Heart left ventricle (tissue), 16 donors: ENCODE data around the gene TMC7. TPM values are rescaled to one million over a fixed set of nuclear protein-coding genes. Genes with fewer than 3 reads are reported as not detected.

ENCODE experiments used
- ATAC-seq, 4 donors: fragments of 200-7000 bp; cut with Tn5 transposase; one replicate each; pipeline ENCODE4 v1.9.1; 2020 to 2022; ENCODE audit warnings: moderate library complexity in 4 of 4, mild to moderate bottlenecking in 3 of 4, moderate number of reproducible peaks in 1 of 4
- DNase-seq, 5 donors: peaks; one replicate each; pipeline ENCODE4 v3.0.0-alpha.2; 2020
- H3K27ac ChIP-seq, 12 donors: fragments of 200-600 bp; sonication (generic) in 4 of 12; one replicate each; pipeline versions ENCODE4 v1.5.0 to v1.8.0; 2016 to 2022; ENCODE audit warnings: mild to moderate bottlenecking in 2 of 12
- H3K27me3 ChIP-seq, 9 donors: fragments of 200-600 bp; sonication (generic) in 2 of 9; one replicate each; pipeline versions ENCODE4 v1.5.1 to v1.8.0; 2016 to 2022; ENCODE audit warnings: mild to moderate bottlenecking in 3 of 9
- H3K36me3 ChIP-seq, 9 donors: fragments of 200-600 bp; sonication (generic) in 2 of 9; one replicate each; pipeline versions ENCODE4 v1.5.0 to v1.8.0; 2018 to 2022; ENCODE audit warnings: mild to moderate bottlenecking in 2 of 9
- H3K4me1 ChIP-seq, 12 donors: fragments of 200-600 bp; sonication (generic) in 4 of 12; one replicate each; pipeline versions ENCODE4 v1.5.0 to v1.8.0; 2016 to 2022; ENCODE audit warnings: mild to moderate bottlenecking in 3 of 12
- H3K4me3 ChIP-seq, 12 donors: fragments of 200-600 bp; sonication (generic) in 4 of 12; one replicate each; pipeline versions ENCODE4 v1.5.0 to v1.8.0; 2017 to 2022; ENCODE audit warnings: mild to moderate bottlenecking in 9 of 12, moderate library complexity in 4 of 12
- H3K9me3 ChIP-seq, 12 donors: fragments of 200-600 bp; sonication (generic) in 4 of 12; one replicate each; pipeline versions ENCODE4 v1.5.0 to v1.8.0; 2016 to 2022; ENCODE audit warnings: mild to moderate bottlenecking in 1 of 12
- CTCF ChIP-seq, 12 donors: fragments of 200-600 bp; sonication (generic) in 4 of 12; IDR thresholded peaks; one replicate each; pipeline versions ENCODE4 v1.5.0 to v1.8.0; 2018 to 2022; ENCODE audit warnings: antibody characterized with exemption in 12 of 12, mild to moderate bottlenecking in 5 of 12
- POLR2A ChIP-seq, 2 donors: fragments of 450-650 bp; IDR thresholded peaks; one replicate each; pipeline ENCODE4 v1.6.1; 2017; ENCODE audit warnings: antibody characterized with exemption in 2 of 2, mild to moderate bottlenecking in 2 of 2, moderate library complexity in 2 of 2
- WGBS, 4 donors: extraction: QIAGEN DNeasy Blood & Tissue Kit in 2 of 4; methylation state at CpG; one replicate each; pipeline versions ENCODE4 v1.1.5 to v1.1.7; 2013 to 2018; 5-methylcytosine and 5-hydroxymethylcytosine counted together
- intact Hi-C, 10 donors: fragments of 100-400 bp; cut with DNase I; formaldehyde crosslinking; loops; one replicate each; pipeline versions ENCODE4 v1.11.1 to v1.14.2; 2022
- polyA plus RNA-seq, 2 donors: library from polyadenylated mRNA; stranded (reverse); fragments of 200-250 nt; gene quantifications; one replicate each; pipeline ENCODE4 v1.2.3, GENCODE V29; 2013
- total RNA-seq, 9 donors: library from RNA; depleted of rRNA in 2 of 9; stranded (reverse); fragments of >200 nt in 2 of 9; fragmentation: NEBNext Ultra II Directional in 3 of 9; extraction: Animal tissue kit (Norgen Biotek cat#: 25700) in 3 of 9; gene quantifications; one replicate each; pipeline versions ENCODE4 v1.1.0 to v1.2.4, GENCODE V29; 2016 to 2023
- donor health status: ischemic (EF 13 %, LVEDD 7.1; RV severe dilation, severe dysfunction).
- donor health status: healthy with polysubstance abuse.
- donor health status: DM: no; HTN: yes; CAD: no.
- donor health status: DM: no; HTN: no; CAD: no.
- donor health status: ischemic (EF 25% LVEDD 6.9; RV normal size, moderate dysfunction).
- donor health status: ischemic (EF 25% LVEDD 5.7; RV mildly dilated, moderate dysfunction).
- donor health status: healthy.
- donor health status: DM: yes; HTN: yes; CAD: no.
- donor health status: ischemic (EF 35%, LVEDD 5.7; RV mildly dilated, moderate dysfunction).
- donor health status: nonischemic (EF 11% LVEDD 7.7; RV severe dilation, severe dysfunction).
- donor health status: DM: yes; HTN: yes; CAD: no.
- donor health status: PGD.
- donor health status: ischemic (EF 29% LVEDD 5.4; RV normal size, mild dysfunction).
- donor health status: nonischemic (EF 23%, LVEDD 6.1; RV moderate dilation, normal function).

The TMC7 gene
- total and polyA plus RNA-seq, 11 donors, result 0.69 to 2.3 (median 0.96) TPM

- Histone ChIP-seq H3K9me3 (peaks cover 0 to 14% (median 0%) of the 10 kb centered on the region in 12 donors), H3K27me3 (no peaks in the 10 kb centered on the region), H3K4me3 (no peak overlapping the region), H3K4me1 (no peaks in the 10 kb centered on the region), H3K27ac (no peak overlapping the region), H3K36me3 (peaks cover 0 to 9% (median 0%) of the 10 kb centered on the region in 9 donors)
- no peak for DNase-seq
- no peak for ATAC-seq
- TF ChIP-seq POLR2A (IDR thresholded peaks at IDR 0.05) (no peak), CTCF (IDR thresholded peaks at IDR 0.05) (no peak)
- intact Hi-C loops, result no loop called here
- WGBS, 4 donors, result 81 to 96% (median 95%) methylated on average over 2 of the region's 2 CpGs
These were observed 56.7 kb downstream of the TMC7 start for GRCh38 chr16:19040400-19040799.

- no peaks in the 10 kb centered on the region for H3K4me1 ChIP-seq
- H3K27ac ChIP-seq, result no peak overlapping the region
- no peak overlapping the region for H3K4me3 ChIP-seq
- H3K36me3 ChIP-seq, result peaks cover 0 to 18% (median 0%) of the 10 kb centered on the region in 9 donors
- H3K27me3 ChIP-seq, result no peaks in the 10 kb centered on the region
- H3K9me3 ChIP-seq, result no peaks in the 10 kb centered on the region
- intact Hi-C loops, result no loop called here
- ATAC-seq (no peak), DNase-seq (no peak)
- 93 to 95% (median 94%) methylated on average over 10 to 11 of the region's 11 CpGs for WGBS, 4 donors
- TF ChIP-seq CTCF (IDR thresholded peaks at IDR 0.05), result no peak
- TF ChIP-seq POLR2A (IDR thresholded peaks at IDR 0.05), result no peak
These were observed 61.0 kb downstream of the TMC7 start for GRCh38 chr16:19044769-19045168.

- no peak overlapping the region for H3K4me3 ChIP-seq
- peaks cover 0 to 13% (median 0%) of the 10 kb centered on the region in 9 donors for H3K36me3 ChIP-seq
- ATAC-seq (no peak), DNase-seq (no peak)
- no peaks in the 10 kb centered on the region for H3K27me3 ChIP-seq
- H3K4me1 ChIP-seq, result no peaks in the 10 kb centered on the region
- intact Hi-C loops, result no loop called here
- WGBS, 4 donors, result 88 to 100% (median 94%) methylated on average over 2 of the region's 2 CpGs
- no peak for TF ChIP-seq POLR2A (IDR thresholded peaks at IDR 0.05)
- H3K9me3 ChIP-seq, result no peaks in the 10 kb centered on the region
- no peak overlapping the region for H3K27ac ChIP-seq
These were observed 62.3 kb downstream of the TMC7 start for GRCh38 chr16:19046062-19046461.

- peak overlapping the region in 10 of 12 donors; percentile 17 to 76 (median 68) for H3K27ac ChIP-seq
- intact Hi-C loops, result loop anchor here in 6 of 10 donors (2.0 to 10.0 kb wide), 4 partner anchors 78 to 462 kb away; partner anchors contain the start of genes ARL6IP1 (in 3 of the 6), TMC7 (in 2 of the 6), CCP110 (in 1 of the 6) and GDE1 (in 1 of the 6)
- ATAC-seq (no peak), DNase-seq (no peak)
- H3K4me3 ChIP-seq, result no peak overlapping the region
- no peaks in the 10 kb centered on the region for H3K9me3 ChIP-seq
- H3K4me1 ChIP-seq, result peaks cover 0 to 18% (median 4%) of the 10 kb centered on the region in 12 donors
- 57 to 63% (median 58%) methylated on average over 4 of the region's 4 CpGs for WGBS, 4 donors
- H3K27me3 ChIP-seq, result no peaks in the 10 kb centered on the region
- peaks cover 0 to 17% (median 0%) of the 10 kb centered on the region in 9 donors for H3K36me3 ChIP-seq
- TF ChIP-seq POLR2A (IDR thresholded peaks at IDR 0.05) (no peak), CTCF (IDR thresholded peaks at IDR 0.05) (no peak)
These were observed 79.0 kb downstream of the TMC7 start for GRCh38 chr16:19062706-19063105.

GRCh38 chr16:19066988-19067348 is 83.2 kb downstream of the TMC7 start:
- no peak for ATAC-seq
- peaks cover 0 to 27% (median 14%) of the 10 kb centered on the region in 12 donors for H3K4me1 ChIP-seq
- no peaks in the 10 kb centered on the region for H3K9me3 ChIP-seq
- H3K27me3 ChIP-seq, result no peaks in the 10 kb centered on the region
- DNase-seq, result no peak
- peak overlapping the region; percentile 95 to 100 (median 98) for H3K27ac ChIP-seq
- TF ChIP-seq CTCF (IDR thresholded peaks at IDR 0.05) (no peak), POLR2A (IDR thresholded peaks at IDR 0.05) (no peak)
- H3K36me3 ChIP-seq, result peaks cover 0 to 5% (median 2%) of the 10 kb centered on the region in 9 donors
- intact Hi-C loops, result loop anchor here in 6 of 10 donors (5.0 to 10.0 kb wide), 4 partner anchors 82 to 458 kb away; partner anchors contain the start of genes ARL6IP1 (in 3 of the 6), TMC7 (in 2 of the 6), CCP110 (in 1 of the 6) and GDE1 (in 1 of the 6)
- WGBS, 4 donors, result 60 to 68% (median 62%) methylated on average over 9 of the region's 9 CpGs
- peak overlapping the region in 10 of 12 donors; percentile 58 to 91 (median 76) for H3K4me3 ChIP-seq
